HFFc6 (cell line): ENCODE measurements around the gene ACCS. TPM values are rescaled to one million over a fixed set of nuclear protein-coding genes. Genes with fewer than 3 reads are reported as not detected.

Experiments
- DNase-seq: peaks from one replicate; pipeline ENCODE4 v3.0.0-alpha.2; 2018
- H3K27ac Mint-ChIP-seq: 2 replicates; pipeline ENCODE4 v1.8.0; 2020; ENCODE audit warnings: mild to moderate bottlenecking, mixed read lengths
- H3K27me3 Mint-ChIP-seq: 2 replicates; pipeline ENCODE4 v1.8.0; 2021; ENCODE audit warnings: mild to moderate bottlenecking, moderate library complexity, mixed read lengths; ENCODE audit not compliant: insufficient read depth
- H3K36me3 Mint-ChIP-seq: 2 replicates; pipeline ENCODE4 v1.8.0; 2021; ENCODE audit warnings: low read depth, mixed read lengths
- H3K4me1 Mint-ChIP-seq: 2 replicates; pipeline ENCODE4 v1.8.0; 2020; ENCODE audit warnings: low read depth, mixed read lengths
- H3K4me3 Mint-ChIP-seq: 2 replicates; pipeline ENCODE4 v1.8.0; 2020; ENCODE audit warnings: mild to moderate bottlenecking, moderate library complexity, mixed read lengths
- H3K9me3 Mint-ChIP-seq: 2 replicates; pipeline ENCODE4 v1.8.0; 2020; ENCODE audit warnings: mild to moderate bottlenecking, mixed read lengths
- total RNA-seq, 6 experiments: library from RNA; stranded (reverse); fragmentation: NEBNext Ultra II Directional; extraction: Animal tissue kit (Norgen Biotek cat#: 25700); gene quantifications; 2 replicates in 1 of 6; 3 replicates in 5 of 6; pipeline ENCODE4 v1.2.3, GENCODE V29; 2021
- TF ChIP-seq, protein P1 (sequence below): fragments of 200-600 bp; sonication (generic); IDR thresholded peaks from 2 replicates; pipeline ENCODE4 v1.5.0; 2021; ENCODE audit warnings: antibody characterized with exemption, mild to moderate bottlenecking

The ACCS gene
- total RNA-seq, 6 experiments from 2014 or later, result 3.9 to 5.4 (median 4.8) TPM

DNA sequence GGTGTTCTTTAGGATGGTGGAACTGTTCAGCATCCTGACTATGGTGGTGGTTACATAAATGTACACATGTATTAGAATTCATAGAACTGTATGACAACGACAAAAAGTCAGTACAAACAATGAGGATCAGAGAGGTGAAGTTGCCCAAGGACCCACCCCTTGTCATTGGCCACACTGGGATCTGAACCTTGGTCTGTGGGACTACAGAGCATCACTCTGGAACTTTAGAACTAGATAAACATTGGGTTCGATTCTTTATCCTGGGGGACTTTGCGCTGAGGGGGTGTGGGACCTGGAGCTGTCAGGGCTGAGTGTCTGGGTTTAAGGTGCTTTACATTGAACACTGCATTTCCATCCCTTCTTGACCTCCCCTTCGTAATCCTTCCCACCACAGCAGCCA is 16.6 kb downstream of the ACCS start:
- H3K4me3 Mint-ChIP-seq, result no peak overlapping the region

GRCh38 chr11:44083433-44083832 is 17.4 kb downstream of the ACCS start:
- no peaks in the 10 kb centered on the region for H3K4me1 Mint-ChIP-seq
- H3K27ac Mint-ChIP-seq, result no peak overlapping the region
- TF ChIP-seq, protein P1, sequence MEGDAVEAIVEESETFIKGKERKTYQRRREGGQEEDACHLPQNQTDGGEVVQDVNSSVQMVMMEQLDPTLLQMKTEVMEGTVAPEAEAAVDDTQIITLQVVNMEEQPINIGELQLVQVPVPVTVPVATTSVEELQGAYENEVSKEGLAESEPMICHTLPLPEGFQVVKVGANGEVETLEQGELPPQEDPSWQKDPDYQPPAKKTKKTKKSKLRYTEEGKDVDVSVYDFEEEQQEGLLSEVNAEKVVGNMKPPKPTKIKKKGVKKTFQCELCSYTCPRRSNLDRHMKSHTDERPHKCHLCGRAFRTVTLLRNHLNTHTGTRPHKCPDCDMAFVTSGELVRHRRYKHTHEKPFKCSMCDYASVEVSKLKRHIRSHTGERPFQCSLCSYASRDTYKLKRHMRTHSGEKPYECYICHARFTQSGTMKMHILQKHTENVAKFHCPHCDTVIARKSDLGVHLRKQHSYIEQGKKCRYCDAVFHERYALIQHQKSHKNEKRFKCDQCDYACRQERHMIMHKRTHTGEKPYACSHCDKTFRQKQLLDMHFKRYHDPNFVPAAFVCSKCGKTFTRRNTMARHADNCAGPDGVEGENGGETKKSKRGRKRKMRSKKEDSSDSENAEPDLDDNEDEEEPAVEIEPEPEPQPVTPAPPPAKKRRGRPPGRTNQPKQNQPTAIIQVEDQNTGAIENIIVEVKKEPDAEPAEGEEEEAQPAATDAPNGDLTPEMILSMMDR, result no peak
- no peak overlapping the region for H3K4me3 Mint-ChIP-seq
- peaks cover 6% of the 10 kb centered on the region; the same call in 1 of the 2 replicates for H3K9me3 Mint-ChIP-seq
- peaks cover 5% of the 10 kb centered on the region; the same call in 1 of the 2 replicates for H3K36me3 Mint-ChIP-seq
- H3K27me3 Mint-ChIP-seq, result peaks cover 4% of the 10 kb centered on the region
- DNase-seq, result no peak

More for the DNA sequence above, 16.6 kb downstream of the ACCS start:
- Mint-ChIP-seq H3K4me1 (no peaks in the 10 kb centered on the region), H3K36me3 (peaks cover 5% of the 10 kb centered on the region; the same call in 1 of the 2 replicates), H3K27me3 (peaks cover 4% of the 10 kb centered on the region), H3K9me3 (peaks cover 6% of the 10 kb centered on the region; the same call in 1 of the 2 replicates), H3K27ac (no peak overlapping the region)
- TF ChIP-seq, protein P1, result no peak
- DNase-seq, result no peak

GRCh38 chr11:44083906-44084305 is 17.8 kb downstream of the ACCS start:
- H3K27ac Mint-ChIP-seq, result no peak overlapping the region
- peaks cover 6% of the 10 kb centered on the region for H3K27me3 Mint-ChIP-seq
- peaks cover 5% of the 10 kb centered on the region; the same call in 1 of the 2 replicates for H3K36me3 Mint-ChIP-seq
- H3K4me3 Mint-ChIP-seq, result no peak overlapping the region
- TF ChIP-seq, protein P1, result no peak
- DNase-seq, result no peak
- H3K9me3 Mint-ChIP-seq, result peaks cover 6% of the 10 kb centered on the region; the same call in 1 of the 2 replicates
- H3K4me1 Mint-ChIP-seq, result no peaks in the 10 kb centered on the region

- H3K9me3 Mint-ChIP-seq, result peaks cover 6% of the 10 kb centered on the region; the same call in 1 of the 2 replicates
- no peak for DNase-seq
- no peak overlapping the region for H3K27ac Mint-ChIP-seq
- H3K36me3 Mint-ChIP-seq, result peaks cover 5% of the 10 kb centered on the region; the same call in 1 of the 2 replicates
- no peaks in the 10 kb centered on the region for H3K4me1 Mint-ChIP-seq
- TF ChIP-seq, protein P1, result no peak
- H3K27me3 Mint-ChIP-seq, result peaks cover 10% of the 10 kb centered on the region
- no peak overlapping the region for H3K4me3 Mint-ChIP-seq
These were observed 19.3 kb downstream of the ACCS start for GRCh38 chr11:44085330-44085729.

- peaks cover 5% of the 10 kb centered on the region; the same call in 1 of the 2 replicates for H3K36me3 Mint-ChIP-seq
- TF ChIP-seq, protein P1, result no peak
- H3K4me1 Mint-ChIP-seq, result no peaks in the 10 kb centered on the region
- peaks cover 6% of the 10 kb centered on the region; the same call in 1 of the 2 replicates for H3K9me3 Mint-ChIP-seq
- peaks cover 17% of the 10 kb centered on the region for H3K27me3 Mint-ChIP-seq
- DNase-seq, result no peak
- H3K4me3 Mint-ChIP-seq, result no peak overlapping the region
- H3K27ac Mint-ChIP-seq, result no peak overlapping the region
These were observed 22.3 kb downstream of the ACCS start for GRCh38 chr11:44088377-44088776.
